ENCODE measurements around the gene DCAF11.

GRCh38 chr14:24160850-24161804 lies 46.5 kb downstream of the DCAF11 start, which contains the start of gene IRF9:
- TF ChIP-seq NFYC (CRISPR knock-in tag; IDR thresholded peaks at IDR 0.05) (peak; percentile 71), ZNF207 (IDR thresholded peaks at IDR 0.05; ENCODE audit: borderline replicate concordance) (peak; percentile 78; the same call in 1 of the 2 replicates), ZNF263 (CRISPR knock-in tag; IDR thresholded peaks at IDR 0.05) (peak; percentile 58), SOX5 (CRISPR knock-in tag; IDR thresholded peaks at IDR 0.05; ENCODE audit: borderline replicate concordance) (peak; percentile 94), ETV6 (CRISPR knock-in tag; conservative IDR thresholded peaks at IDR 0.05) (peak; percentile 98), CHD4 (IDR thresholded peaks at IDR 0.05; ENCODE audit: borderline replicate concordance, low read length) (no peak)
- TF ChIP-seq, protein P1, sequence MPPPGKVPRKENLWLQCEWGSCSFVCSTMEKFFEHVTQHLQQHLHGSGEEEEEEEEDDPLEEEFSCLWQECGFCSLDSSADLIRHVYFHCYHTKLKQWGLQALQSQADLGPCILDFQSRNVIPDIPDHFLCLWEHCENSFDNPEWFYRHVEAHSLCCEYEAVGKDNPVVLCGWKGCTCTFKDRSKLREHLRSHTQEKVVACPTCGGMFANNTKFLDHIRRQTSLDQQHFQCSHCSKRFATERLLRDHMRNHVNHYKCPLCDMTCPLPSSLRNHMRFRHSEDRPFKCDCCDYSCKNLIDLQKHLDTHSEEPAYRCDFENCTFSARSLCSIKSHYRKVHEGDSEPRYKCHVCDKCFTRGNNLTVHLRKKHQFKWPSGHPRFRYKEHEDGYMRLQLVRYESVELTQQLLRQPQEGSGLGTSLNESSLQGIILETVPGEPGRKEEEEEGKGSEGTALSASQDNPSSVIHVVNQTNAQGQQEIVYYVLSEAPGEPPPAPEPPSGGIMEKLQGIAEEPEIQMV (CRISPR knock-in tag; IDR thresholded peaks at IDR 0.05; ENCODE audit: low read depth), result no peak
- TF ChIP-seq, protein P2, sequence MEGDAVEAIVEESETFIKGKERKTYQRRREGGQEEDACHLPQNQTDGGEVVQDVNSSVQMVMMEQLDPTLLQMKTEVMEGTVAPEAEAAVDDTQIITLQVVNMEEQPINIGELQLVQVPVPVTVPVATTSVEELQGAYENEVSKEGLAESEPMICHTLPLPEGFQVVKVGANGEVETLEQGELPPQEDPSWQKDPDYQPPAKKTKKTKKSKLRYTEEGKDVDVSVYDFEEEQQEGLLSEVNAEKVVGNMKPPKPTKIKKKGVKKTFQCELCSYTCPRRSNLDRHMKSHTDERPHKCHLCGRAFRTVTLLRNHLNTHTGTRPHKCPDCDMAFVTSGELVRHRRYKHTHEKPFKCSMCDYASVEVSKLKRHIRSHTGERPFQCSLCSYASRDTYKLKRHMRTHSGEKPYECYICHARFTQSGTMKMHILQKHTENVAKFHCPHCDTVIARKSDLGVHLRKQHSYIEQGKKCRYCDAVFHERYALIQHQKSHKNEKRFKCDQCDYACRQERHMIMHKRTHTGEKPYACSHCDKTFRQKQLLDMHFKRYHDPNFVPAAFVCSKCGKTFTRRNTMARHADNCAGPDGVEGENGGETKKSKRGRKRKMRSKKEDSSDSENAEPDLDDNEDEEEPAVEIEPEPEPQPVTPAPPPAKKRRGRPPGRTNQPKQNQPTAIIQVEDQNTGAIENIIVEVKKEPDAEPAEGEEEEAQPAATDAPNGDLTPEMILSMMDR (CRISPR knock-in tag; IDR thresholded peaks at IDR 0.05), result peak; percentile 100
